Measurements from ENCODE around the gene SGO1. TPM values are rescaled to one million over a fixed set of nuclear protein-coding genes. Genes with fewer than 3 reads are reported as not detected.
A peak's percentile ranks its signal among the peaks of the same experiment; 100 is the strongest.

SGO1 gene
- total RNA-seq, 2 experiments from 2014 or later: 38.3 to 39.4 TPM

GRCh38 chr3:20194793-20195460 is 8.9 kb upstream of the SGO1 start:
- no peak for DNase-seq
- H3K9me3 Mint-ChIP-seq: no peaks in the 10 kb centered on the region
- CTCF ChIA-PET: interaction anchor here (1.8 kb wide), 1 partner anchor 328 kb away, joined by 4 read pairs; no protein-coding TSS in a partner anchor
- POLR2A ChIA-PET: no interaction called here
- no peak overlapping the region for H3K27ac Mint-ChIP-seq
- no peaks in the 10 kb centered on the region for H3K27me3 Mint-ChIP-seq
- no peak overlapping the region for H3K4me3 Mint-ChIP-seq
- no peaks in the 10 kb centered on the region for H3K36me3 Mint-ChIP-seq (ENCODE audit: low read depth)
- peaks cover 8% of the 10 kb centered on the region for H3K4me1 Mint-ChIP-seq

- no peaks in the 10 kb centered on the region for H3K9me3 Mint-ChIP-seq
- H3K27ac Mint-ChIP-seq: no peak overlapping the region
- ChIA-PET POLR2A (interaction anchor here (2.5 kb wide), 1 partner anchor 150 kb away, joined by 5 read pairs; the partner anchor contains the start of gene KAT2B), CTCF (no interaction called here)
- no peak for DNase-seq
- H3K4me1 Mint-ChIP-seq: peaks cover 9% of the 10 kb centered on the region
- no peaks in the 10 kb centered on the region for H3K27me3 Mint-ChIP-seq
- no peaks in the 10 kb centered on the region for H3K36me3 Mint-ChIP-seq (ENCODE audit: low read depth)
- no peak overlapping the region for H3K4me3 Mint-ChIP-seq
Observed at GRCh38 chr3:20190991-20191390, 5.0 kb upstream of the SGO1 start.

GRCh38 chr3:20186600-20187004 is 596 bp upstream of the SGO1 start:
- ChIA-PET POLR2A (interaction anchor here (0.8 to 6.0 kb wide), 22 partner anchors 9 to 241 kb away, joined by 3 to 119 read pairs (median 5); partner anchors contain the start of genes KAT2B and RAB5A), CTCF (interaction anchor here (0.6 to 5.1 kb wide), 10 partner anchors 10 to 299 kb away, joined by 3 to 25 read pairs (median 5); partner anchors contain the start of gene KAT2B)
- Mint-ChIP-seq H3K9me3 (no peaks in the 10 kb centered on the region), H3K27ac (no peak overlapping the region), H3K4me3 (no peak overlapping the region), H3K27me3 (no peaks in the 10 kb centered on the region), H3K4me1 (peaks cover 28% of the 10 kb centered on the region), H3K36me3 (ENCODE audit: low read depth) (peaks cover 20% of the 10 kb centered on the region)
- no peak for DNase-seq

- no peaks in the 10 kb centered on the region for H3K9me3 Mint-ChIP-seq
- peaks cover 30% of the 10 kb centered on the region for H3K36me3 Mint-ChIP-seq (ENCODE audit: low read depth)
- no peak overlapping the region for H3K27ac Mint-ChIP-seq
- ChIA-PET CTCF (interaction anchor here (1.2 to 5.1 kb wide), 8 partner anchors 11 to 237 kb away, joined by 3 to 25 read pairs (median 6); partner anchors contain the start of gene KAT2B), POLR2A (interaction anchor here (0.8 to 6.0 kb wide), 19 partner anchors 9 to 253 kb away, joined by 3 to 119 read pairs (median 7); partner anchors contain the start of genes KAT2B and RAB5A)
- no peaks in the 10 kb centered on the region for H3K27me3 Mint-ChIP-seq
- DNase-seq: peak; percentile 41
- H3K4me1 Mint-ChIP-seq: peaks cover 32% of the 10 kb centered on the region
- no peak overlapping the region for H3K4me3 Mint-ChIP-seq
Observed at GRCh38 chr3:20185331-20185678, 701 bp downstream of the SGO1 start.

GRCh38 chr3:20182206-20182605 is 3.8 kb downstream of the SGO1 start:
- H3K36me3 Mint-ChIP-seq (ENCODE audit: low read depth): peaks cover 54% of the 10 kb centered on the region
- POLR2A ChIA-PET: interaction anchor here (6.0 kb wide), 1 partner anchor 139 kb away, joined by 119 read pairs; the partner anchor contains the start of gene KAT2B
- no peaks in the 10 kb centered on the region for H3K9me3 Mint-ChIP-seq
- no peak for DNase-seq
- H3K4me3 Mint-ChIP-seq: no peak overlapping the region
- H3K4me1 Mint-ChIP-seq: peaks cover 36% of the 10 kb centered on the region
- CTCF ChIA-PET: no interaction called here
- no peak overlapping the region for H3K27ac Mint-ChIP-seq
- H3K27me3 Mint-ChIP-seq: no peaks in the 10 kb centered on the region

DNA sequence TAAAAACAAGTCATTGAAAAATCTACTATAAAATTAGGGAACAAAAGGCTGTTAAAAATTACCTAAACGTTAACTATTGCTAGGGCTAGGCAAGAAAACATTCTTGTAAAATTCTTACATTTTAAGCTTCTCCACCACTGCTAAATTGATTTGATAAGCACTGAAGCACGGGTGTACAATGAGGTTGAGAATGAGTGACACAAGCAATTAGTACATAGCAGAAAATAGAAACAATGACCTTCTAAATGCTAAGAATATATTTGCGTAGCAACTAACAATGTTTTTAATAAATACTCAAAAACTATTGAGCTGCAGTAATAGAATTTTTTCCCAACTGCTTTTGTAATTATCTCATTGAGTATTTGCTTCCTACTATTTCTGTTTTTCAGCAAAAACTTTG is 4.7 kb downstream of the SGO1 start:
- Mint-ChIP-seq H3K4me1 (peaks cover 36% of the 10 kb centered on the region), H3K4me3 (no peak overlapping the region), H3K36me3 (ENCODE audit: low read depth) (peaks cover 60% of the 10 kb centered on the region), H3K27me3 (no peaks in the 10 kb centered on the region), H3K27ac (no peak overlapping the region), H3K9me3 (no peaks in the 10 kb centered on the region)
- ChIA-PET POLR2A (interaction anchor here (1.6 kb wide), 1 partner anchor 20 kb away, joined by 3 read pairs; no protein-coding TSS in a partner anchor), CTCF (interaction anchor here (1.0 kb wide), 1 partner anchor 77 kb away, joined by 3 read pairs; no protein-coding TSS in a partner anchor)
- no peak for DNase-seq

DNA sequence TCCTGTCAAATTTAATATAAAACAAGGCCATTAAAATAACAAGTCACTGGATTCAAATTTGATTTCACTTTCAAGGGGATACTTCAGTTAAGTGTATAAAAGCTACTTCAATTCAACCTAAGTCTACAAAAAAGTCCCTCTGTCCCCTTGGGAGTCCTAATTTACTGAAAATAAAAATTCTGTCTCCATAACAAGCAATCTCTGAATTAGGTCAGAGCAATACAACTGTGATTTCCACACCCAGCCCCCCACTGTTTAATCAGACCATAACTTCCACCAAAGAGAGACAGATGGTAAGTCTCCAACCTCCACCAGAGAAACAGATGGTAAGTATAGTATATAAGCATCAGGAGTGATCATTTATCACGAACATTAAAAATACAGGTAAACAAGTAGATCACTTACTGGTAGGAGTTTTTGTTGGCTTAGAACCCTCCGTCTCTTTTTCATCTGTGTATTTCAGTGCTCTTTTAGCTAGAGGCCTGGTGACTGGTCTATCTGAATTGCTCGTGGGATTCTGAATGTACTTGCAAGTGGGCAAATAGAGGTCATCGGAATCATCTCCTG is 12.1 kb downstream of the SGO1 start:
- no peaks in the 10 kb centered on the region for H3K27me3 Mint-ChIP-seq
- ChIA-PET POLR2A (interaction anchor here (1.6 kb wide), 1 partner anchor 12 kb away, joined by 7 read pairs; the partner anchor contains the start of gene SGO1), CTCF (interaction anchor here (1.9 kb wide), 1 partner anchor 11 kb away, joined by 9 read pairs; the partner anchor contains the start of gene SGO1)
- peak overlapping the region; percentile 5 for H3K27ac Mint-ChIP-seq
- no peak overlapping the region for H3K4me3 Mint-ChIP-seq
- no peaks in the 10 kb centered on the region for H3K9me3 Mint-ChIP-seq
- peaks cover 11% of the 10 kb centered on the region for H3K4me1 Mint-ChIP-seq
- no peak for DNase-seq
- H3K36me3 Mint-ChIP-seq (ENCODE audit: low read depth): peaks cover 68% of the 10 kb centered on the region

- no peak overlapping the region for H3K4me3 Mint-ChIP-seq
- H3K9me3 Mint-ChIP-seq: no peaks in the 10 kb centered on the region
- peaks cover 17% of the 10 kb centered on the region for H3K4me1 Mint-ChIP-seq
- DNase-seq: no peak
- H3K27ac Mint-ChIP-seq: no peak overlapping the region
- ChIA-PET POLR2A (interaction anchor here (1.4 kb wide), 1 partner anchor 19 kb away, joined by 3 read pairs; no protein-coding TSS in a partner anchor), CTCF (no interaction called here)
- H3K36me3 Mint-ChIP-seq (ENCODE audit: low read depth): peaks cover 60% of the 10 kb centered on the region
- no peaks in the 10 kb centered on the region for H3K27me3 Mint-ChIP-seq
Observed at GRCh38 chr3:20161714-20162113, 24.3 kb downstream of the SGO1 start.

- Mint-ChIP-seq H3K27ac (peak overlapping the region; percentile 51), H3K36me3 (ENCODE audit: low read depth) (peaks cover 60% of the 10 kb centered on the region), H3K4me3 (no peak overlapping the region), H3K4me1 (peaks cover 14% of the 10 kb centered on the region), H3K9me3 (no peaks in the 10 kb centered on the region), H3K27me3 (no peaks in the 10 kb centered on the region)
- ChIA-PET POLR2A (interaction anchor here (1.2 to 1.6 kb wide), 6 partner anchors 9 to 119 kb away, joined by 3 to 14 read pairs (median 4); partner anchors contain the start of gene SGO1), CTCF (interaction anchor here (1.0 kb wide), 2 partner anchors 10 to 11 kb away, joined by 3 to 4 read pairs; no protein-coding TSS in a partner anchor)
- DNase-seq: no peak
Observed at GRCh38 chr3:20160230-20160629, 25.8 kb downstream of the SGO1 start.

- CTCF ChIA-PET: interaction anchor here (0.7 kb wide), 1 partner anchor 31 kb away, joined by 3 read pairs; the partner anchor contains the start of gene SGO1
- H3K36me3 Mint-ChIP-seq (ENCODE audit: low read depth): peaks cover 65% of the 10 kb centered on the region
Observed at GRCh38 chr3:20154928-20155327, 31.1 kb downstream of the SGO1 start.

DNA sequence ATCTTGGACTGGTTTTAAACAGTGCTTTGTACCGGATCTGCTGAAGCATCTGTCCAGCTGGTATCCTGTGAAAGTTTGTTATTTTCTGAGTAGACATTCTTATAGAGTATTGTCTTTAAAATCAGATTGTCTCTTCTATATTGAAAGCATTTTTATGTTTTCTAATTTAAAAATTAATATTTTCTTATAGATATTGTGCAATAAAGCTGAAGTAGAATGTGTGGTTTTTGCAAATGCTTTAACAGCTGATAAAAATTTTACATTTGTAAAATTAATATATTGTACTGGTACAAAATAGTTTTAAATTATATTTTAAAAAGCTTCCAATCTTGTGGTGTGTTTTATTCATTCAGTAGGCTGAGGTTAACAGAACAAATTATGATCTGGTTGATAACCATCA is 31.9 kb downstream of the SGO1 start:
- Mint-ChIP-seq H3K4me1 (peaks cover 8% of the 10 kb centered on the region), H3K27me3 (no peaks in the 10 kb centered on the region), H3K9me3 (no peaks in the 10 kb centered on the region), H3K4me3 (no peak overlapping the region), H3K27ac (no peak overlapping the region), H3K36me3 (ENCODE audit: low read depth) (peaks cover 67% of the 10 kb centered on the region)
- ChIA-PET CTCF (interaction anchor here (0.7 kb wide), 1 partner anchor 32 kb away, joined by 3 read pairs; the partner anchor contains the start of gene SGO1), POLR2A (interaction anchor here (1.0 to 2.5 kb wide), 2 partner anchors 31 to 206 kb away, joined by 3 to 9 read pairs; no protein-coding TSS in a partner anchor)
- no peak for DNase-seq

More at GRCh38 chr3:20154928-20155327, 31.1 kb downstream of the SGO1 start:
- no peaks in the 10 kb centered on the region for H3K9me3 Mint-ChIP-seq
- H3K27ac Mint-ChIP-seq: peak overlapping the region; percentile 26
- peaks cover 13% of the 10 kb centered on the region for H3K4me1 Mint-ChIP-seq
- no peaks in the 10 kb centered on the region for H3K27me3 Mint-ChIP-seq
- no peak overlapping the region for H3K4me3 Mint-ChIP-seq
- no peak for DNase-seq
- POLR2A ChIA-PET: interaction anchor here (1.5 to 2.5 kb wide), 3 partner anchors 24 to 74 kb away, joined by 3 to 9 read pairs (median 4); no protein-coding TSS in a partner anchor

- H3K4me1 Mint-ChIP-seq: peaks cover 8% of the 10 kb centered on the region
- no peaks in the 10 kb centered on the region for H3K9me3 Mint-ChIP-seq
- H3K27ac Mint-ChIP-seq: no peak overlapping the region
- no peak overlapping the region for H3K4me3 Mint-ChIP-seq
- ChIA-PET CTCF (interaction anchor here (1.2 to 1.5 kb wide), 2 partner anchors 12 to 38 kb away, joined by 3 read pairs; partner anchors contain the start of gene SGO1), POLR2A (no interaction called here)
- H3K27me3 Mint-ChIP-seq: no peaks in the 10 kb centered on the region
- peaks cover 72% of the 10 kb centered on the region for H3K36me3 Mint-ChIP-seq (ENCODE audit: low read depth)
- DNase-seq: no peak
Observed at GRCh38 chr3:20148466-20148865, 37.5 kb downstream of the SGO1 start.

DNA sequence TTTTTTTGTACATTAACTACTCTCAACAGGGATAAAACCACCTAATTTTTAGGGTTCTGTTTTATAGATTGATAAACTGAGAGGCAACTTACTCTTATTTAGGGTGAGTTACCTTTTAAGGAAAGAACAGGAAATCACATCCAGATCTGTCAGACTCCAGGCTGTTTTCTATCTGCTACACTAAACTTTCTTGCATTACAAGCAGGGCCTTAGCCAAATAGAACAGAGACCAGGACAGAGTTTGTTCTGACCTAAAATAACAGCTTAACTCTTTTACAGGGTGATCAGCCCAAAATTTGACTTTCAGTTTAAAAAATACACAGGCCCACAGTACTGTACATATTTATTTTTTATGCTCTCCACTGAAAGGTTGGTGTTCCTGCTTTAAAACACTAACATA is 38.6 kb downstream of the SGO1 start:
- no peaks in the 10 kb centered on the region for H3K27me3 Mint-ChIP-seq
- POLR2A ChIA-PET: no interaction called here
- CTCF ChIA-PET: no interaction called here
- DNase-seq: no peak
- no peak overlapping the region for H3K4me3 Mint-ChIP-seq
- H3K36me3 Mint-ChIP-seq (ENCODE audit: low read depth): peaks cover 76% of the 10 kb centered on the region
- no peaks in the 10 kb centered on the region for H3K9me3 Mint-ChIP-seq
- H3K27ac Mint-ChIP-seq: no peak overlapping the region
- peaks cover 8% of the 10 kb centered on the region for H3K4me1 Mint-ChIP-seq

Data from activated CD4-positive, alpha-beta memory T cell treated with anti-CD3 and anti-CD28 coated beads, Interleukin-2, amount 10 ng/mL, durations not matched to agents 7 days and 5 days (primary cell).